Fibroblast of lung (primary cell): ENCODE data around the gene NEK4. TPM values are rescaled to one million over a fixed set of nuclear protein-coding genes. Genes with fewer than 3 reads are reported as not detected.

Experiments used
- DNase-seq, 2 donors: peaks; one replicate each; pipeline versions ENCODE4 v3.0.0 to v3.0.0-alpha.2; 2010; ENCODE audit warnings: low read depth in 2 of 2
- H2AFZ ChIP-seq: 2 replicates; pipeline ENCODE4 v1.5.1; 2012; ENCODE audit warnings: low read length, control low read depth, inconsistent platforms
- H3K27ac ChIP-seq: 2 replicates; pipeline ENCODE4 v1.5.1; 2011; ENCODE audit warnings: low read length, control low read depth; ENCODE audit not compliant: insufficient read depth
- H3K27me3 ChIP-seq: 2 replicates; pipeline ENCODE4 v1.5.1; 2011; ENCODE audit warnings: mild to moderate bottlenecking, low read length; ENCODE audit not compliant: control insufficient read depth, insufficient read depth
- H3K36me3 ChIP-seq: 2 replicates; pipeline ENCODE4 v1.5.1; 2011; ENCODE audit warnings: low read length; ENCODE audit not compliant: control insufficient read depth, insufficient read depth
- H3K4me1 ChIP-seq: 2 replicates; pipeline ENCODE4 v1.5.1; 2011; ENCODE audit warnings: low read length; ENCODE audit not compliant: control insufficient read depth, insufficient read depth; ENCODE audit errors: extremely low read depth
- H3K4me2 ChIP-seq: 2 replicates; pipeline ENCODE4 v1.5.1; 2011; ENCODE audit warnings: low read length, control low read depth; ENCODE audit not compliant: insufficient read depth; ENCODE audit errors: extremely low read depth
- H3K4me3 ChIP-seq, 4 experiments: fragments of 200-600 bp in 1 of 4; sonication (generic) in 1 of 4; replicated peaks in 1 of 4; 2 replicates each; pipeline ENCODE4 v1.5.1; 2011 to 2016; ENCODE audit warnings: low read length in 4 of 4, low read depth in 3 of 4, mild to moderate bottlenecking in 3 of 4, control low read depth in 2 of 4, inconsistent platforms in 1 of 4, mixed read lengths in 1 of 4; ENCODE audit not compliant: insufficient read depth in 1 of 4; ENCODE audit errors: control extremely low read depth in 1 of 4
- H3K79me2 ChIP-seq: 2 replicates; pipeline ENCODE4 v1.5.1; 2012; ENCODE audit warnings: mild to moderate bottlenecking, low read length, inconsistent platforms; ENCODE audit not compliant: control insufficient read depth, insufficient read depth
- H3K9ac ChIP-seq: 2 replicates; pipeline ENCODE4 v1.5.1; 2011; ENCODE audit warnings: mild to moderate bottlenecking, low read length, control low read depth; ENCODE audit not compliant: insufficient read depth
- H3K9me3 ChIP-seq: 2 replicates; pipeline ENCODE4 v1.5.1; 2012; ENCODE audit warnings: low read depth, low read length; ENCODE audit not compliant: control insufficient read depth, insufficient read depth
- H4K20me1 ChIP-seq: 2 replicates; pipeline ENCODE4 v1.5.1; 2011; ENCODE audit warnings: low read length; ENCODE audit not compliant: control insufficient read depth, insufficient read depth; ENCODE audit errors: extremely low read depth
- EZH2 ChIP-seq: IDR thresholded peaks from 2 replicates; pipeline ENCODE4 v1.5.1; 2012; ENCODE audit warnings: low read length, control low read depth, mild to moderate bottlenecking; ENCODE audit errors: missing control alignments
- polyA plus RNA-seq, 2 donors: library from polyadenylated mRNA; depleted of rRNA in 1 of 2; stranded (reverse) in 1 of 2; unstranded in 1 of 2; fragments of >200 nt; gene quantifications; 2 replicates each; pipeline ENCODE4 v1.2.1, GENCODE V29; 2011 to 2012; ENCODE audit warnings: missing spikeins in 1 of 2
- total RNA-seq: library from RNA; depleted of rRNA; stranded (reverse); fragments of >200 nt; gene quantifications from 2 replicates; pipeline ENCODE4 v1.2.1, GENCODE V29; 2014
- TF ChIP-seq, protein P1 (sequence below), 2 donors: IDR thresholded peaks in 1 of 2; conservative IDR thresholded peaks in 1 of 2; 1 replicate in 1 of 2; 2 replicates in 1 of 2; pipeline ENCODE4 v1.5.1; 2011 to 2012; ENCODE audit warnings: low read length in 2 of 2, control low read depth in 1 of 2, inconsistent platforms in 1 of 2, low read depth in 1 of 2, mild to moderate bottlenecking in 1 of 2

Gene NEK4
- total and polyA plus RNA-seq, 2 donors (not counting 1 experiment from before 2014, with no cell fraction given) = 16.0 to 24.9 TPM

DNA sequence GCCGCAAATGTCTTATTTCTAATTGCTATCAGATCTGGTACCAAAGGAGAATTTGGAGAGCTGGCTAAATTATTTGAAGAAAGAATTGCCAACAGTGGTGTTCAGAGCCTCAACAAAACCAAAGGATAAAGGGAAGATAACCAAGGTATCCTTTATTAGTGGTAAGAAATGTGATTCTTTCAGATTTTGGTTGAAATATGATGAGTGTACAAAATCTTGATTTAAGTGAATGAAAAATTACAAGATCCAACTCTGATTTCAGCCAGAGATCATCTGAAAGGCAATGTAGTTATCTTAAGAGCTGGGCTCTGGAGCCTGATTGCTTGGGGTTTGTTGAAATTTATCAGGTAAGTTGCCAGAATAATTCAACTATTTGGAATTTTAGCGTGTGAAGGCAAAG, 80.2 kb downstream of the NEK4 start:
- DNase-seq = no peak
- Histone ChIP-seq H4K20me1 (no peaks in the 10 kb centered on the region), H3K4me1 (peaks cover 5% of the 10 kb centered on the region), H3K27ac (no peak overlapping the region), H3K9ac (no peak overlapping the region), H3K27me3 (no peaks in the 10 kb centered on the region), H3K36me3 (peaks cover 20% of the 10 kb centered on the region), H3K79me2 (peaks cover 29% of the 10 kb centered on the region), H2AFZ (no peak overlapping the region), H3K4me2 (no peak overlapping the region), H3K9me3 (no peaks in the 10 kb centered on the region), H3K4me3 (no peak overlapping the region)
- TF ChIP-seq, protein P1, sequence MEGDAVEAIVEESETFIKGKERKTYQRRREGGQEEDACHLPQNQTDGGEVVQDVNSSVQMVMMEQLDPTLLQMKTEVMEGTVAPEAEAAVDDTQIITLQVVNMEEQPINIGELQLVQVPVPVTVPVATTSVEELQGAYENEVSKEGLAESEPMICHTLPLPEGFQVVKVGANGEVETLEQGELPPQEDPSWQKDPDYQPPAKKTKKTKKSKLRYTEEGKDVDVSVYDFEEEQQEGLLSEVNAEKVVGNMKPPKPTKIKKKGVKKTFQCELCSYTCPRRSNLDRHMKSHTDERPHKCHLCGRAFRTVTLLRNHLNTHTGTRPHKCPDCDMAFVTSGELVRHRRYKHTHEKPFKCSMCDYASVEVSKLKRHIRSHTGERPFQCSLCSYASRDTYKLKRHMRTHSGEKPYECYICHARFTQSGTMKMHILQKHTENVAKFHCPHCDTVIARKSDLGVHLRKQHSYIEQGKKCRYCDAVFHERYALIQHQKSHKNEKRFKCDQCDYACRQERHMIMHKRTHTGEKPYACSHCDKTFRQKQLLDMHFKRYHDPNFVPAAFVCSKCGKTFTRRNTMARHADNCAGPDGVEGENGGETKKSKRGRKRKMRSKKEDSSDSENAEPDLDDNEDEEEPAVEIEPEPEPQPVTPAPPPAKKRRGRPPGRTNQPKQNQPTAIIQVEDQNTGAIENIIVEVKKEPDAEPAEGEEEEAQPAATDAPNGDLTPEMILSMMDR (conservative IDR thresholded peaks at IDR 0.05 in 1 of 2, IDR thresholded peaks at IDR 0.05 in 1 of 2; ENCODE audit: low read depth in 1 of 2, low read length in 2 of 2) = no peak
- no peak for TF ChIP-seq EZH2

DNA sequence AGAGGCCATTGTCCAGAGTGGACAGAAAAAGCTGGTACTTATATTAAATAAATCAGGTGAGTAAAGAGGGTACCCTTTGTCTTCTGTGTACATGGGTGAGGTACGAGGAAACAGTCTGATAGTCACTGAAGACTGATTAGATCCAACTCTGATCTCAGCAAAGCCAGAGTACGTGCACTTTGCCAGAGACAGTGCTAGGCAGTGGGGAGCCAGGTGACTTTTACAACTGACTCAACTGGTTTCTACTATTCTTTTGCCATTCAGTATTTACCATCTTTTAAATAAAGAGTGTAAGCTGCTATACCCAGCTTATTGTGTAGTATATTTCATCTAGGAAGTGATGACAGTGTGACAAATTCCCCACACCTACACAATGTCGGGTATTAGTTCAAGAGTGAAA, 81.6 kb downstream of the NEK4 start:
- H2AFZ ChIP-seq = no peak overlapping the region
- TF ChIP-seq, protein P1 (conservative IDR thresholded peaks at IDR 0.05 in 1 of 2, IDR thresholded peaks at IDR 0.05 in 1 of 2; ENCODE audit: low read depth in 1 of 2, low read length in 2 of 2) = no peak
- no peak for TF ChIP-seq EZH2
- peaks cover 14% of the 10 kb centered on the region for H3K36me3 ChIP-seq
- no peak overlapping the region for H3K4me3 ChIP-seq
- peaks cover 41% of the 10 kb centered on the region for H3K79me2 ChIP-seq
- no peaks in the 10 kb centered on the region for H3K27me3 ChIP-seq
- H3K9ac ChIP-seq = no peak overlapping the region
- H3K27ac ChIP-seq = no peak overlapping the region
- peaks cover 5% of the 10 kb centered on the region for H3K4me1 ChIP-seq
- no peaks in the 10 kb centered on the region for H4K20me1 ChIP-seq
- no peak overlapping the region for H3K4me2 ChIP-seq
- H3K9me3 ChIP-seq = no peaks in the 10 kb centered on the region
- DNase-seq = no peak

- Histone ChIP-seq H2AFZ (no peak overlapping the region), H3K79me2 (peaks cover 50% of the 10 kb centered on the region), H3K9ac (no peak overlapping the region), H3K36me3 (peaks cover 12% of the 10 kb centered on the region), H3K27ac (no peak overlapping the region), H3K27me3 (no peaks in the 10 kb centered on the region), H3K9me3 (no peaks in the 10 kb centered on the region), H4K20me1 (no peaks in the 10 kb centered on the region), H3K4me3 (no peak overlapping the region), H3K4me2 (no peak overlapping the region), H3K4me1 (peaks cover 9% of the 10 kb centered on the region)
- TF ChIP-seq, protein P1 (conservative IDR thresholded peaks at IDR 0.05 in 1 of 2, IDR thresholded peaks at IDR 0.05 in 1 of 2; ENCODE audit: low read depth in 1 of 2, low read length in 2 of 2) = no peak
- no peak for TF ChIP-seq EZH2
- no peak for DNase-seq
Observed at GRCh38 chr3:52688266-52688665, 82.5 kb downstream of the NEK4 start.
